PFSK-1 (cell line): ENCODE results near the gene ANXA2.

Experiments
- FOXP2 ChIP-seq: optimal IDR thresholded peaks from 2 replicates; pipeline ENCODE3; 2011; ENCODE audit warnings: borderline replicate concordance, control low read depth, inconsistent platforms; ENCODE audit not compliant: insufficient read depth; ENCODE audit errors: extremely low read length, extremely low read depth
- POLR2AphosphoS5 ChIP-seq: IDR thresholded peaks from 2 replicates; pipeline ENCODE4 v1.6.1; 2012; ENCODE audit warnings: low read depth, mild to moderate bottlenecking, control low read depth, low read length, moderate library complexity
- SIN3A ChIP-seq: IDR thresholded peaks from 2 replicates; pipeline ENCODE4 v1.6.1; 2012; ENCODE audit warnings: mild to moderate bottlenecking, low read length, moderate library complexity, borderline replicate concordance; ENCODE audit not compliant: insufficient read depth
- TAF1 ChIP-seq: IDR thresholded peaks from 2 replicates; pipeline ENCODE4 v1.6.1; 2012; ENCODE audit warnings: low read length, control low read depth, borderline replicate concordance; ENCODE audit not compliant: insufficient read depth
- TF ChIP-seq, protein P1 (sequence below), 2 experiments: IDR thresholded peaks; 2 replicates each; pipeline versions ENCODE4 v1.6.1 to v1.8.0; 2011 to 2012; ENCODE audit warnings: low read depth in 2 of 2, low read length in 2 of 2, control low read depth in 1 of 2, inconsistent platforms in 1 of 2, mild to moderate bottlenecking in 1 of 2, moderate library complexity in 1 of 2; ENCODE audit not compliant: insufficient read depth in 1 of 2

Gene ANXA2

DNA sequence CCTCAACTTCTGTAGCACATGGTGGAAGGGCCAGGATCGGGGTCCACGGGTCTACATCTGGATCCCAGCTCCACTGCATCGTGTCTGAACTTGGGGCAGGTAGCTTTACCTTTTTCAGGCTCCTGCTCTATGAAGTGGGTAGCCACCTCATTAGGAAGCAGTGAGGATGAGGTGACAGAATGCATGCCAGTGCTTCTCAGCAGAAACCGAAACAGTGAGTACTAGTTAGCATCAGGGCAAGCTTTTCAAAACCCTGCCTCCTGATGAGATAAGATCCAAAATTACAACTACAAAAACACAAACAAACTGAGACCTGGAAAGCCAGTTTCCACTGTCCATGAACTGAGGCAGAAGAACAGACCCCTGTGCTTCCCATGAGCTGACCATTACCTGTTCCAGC, 77.4 kb downstream of the ANXA2 start:
- TF ChIP-seq TAF1 (no peak), FOXP2 (no peak), SIN3A (no peak)
- TF ChIP-seq, protein P1, sequence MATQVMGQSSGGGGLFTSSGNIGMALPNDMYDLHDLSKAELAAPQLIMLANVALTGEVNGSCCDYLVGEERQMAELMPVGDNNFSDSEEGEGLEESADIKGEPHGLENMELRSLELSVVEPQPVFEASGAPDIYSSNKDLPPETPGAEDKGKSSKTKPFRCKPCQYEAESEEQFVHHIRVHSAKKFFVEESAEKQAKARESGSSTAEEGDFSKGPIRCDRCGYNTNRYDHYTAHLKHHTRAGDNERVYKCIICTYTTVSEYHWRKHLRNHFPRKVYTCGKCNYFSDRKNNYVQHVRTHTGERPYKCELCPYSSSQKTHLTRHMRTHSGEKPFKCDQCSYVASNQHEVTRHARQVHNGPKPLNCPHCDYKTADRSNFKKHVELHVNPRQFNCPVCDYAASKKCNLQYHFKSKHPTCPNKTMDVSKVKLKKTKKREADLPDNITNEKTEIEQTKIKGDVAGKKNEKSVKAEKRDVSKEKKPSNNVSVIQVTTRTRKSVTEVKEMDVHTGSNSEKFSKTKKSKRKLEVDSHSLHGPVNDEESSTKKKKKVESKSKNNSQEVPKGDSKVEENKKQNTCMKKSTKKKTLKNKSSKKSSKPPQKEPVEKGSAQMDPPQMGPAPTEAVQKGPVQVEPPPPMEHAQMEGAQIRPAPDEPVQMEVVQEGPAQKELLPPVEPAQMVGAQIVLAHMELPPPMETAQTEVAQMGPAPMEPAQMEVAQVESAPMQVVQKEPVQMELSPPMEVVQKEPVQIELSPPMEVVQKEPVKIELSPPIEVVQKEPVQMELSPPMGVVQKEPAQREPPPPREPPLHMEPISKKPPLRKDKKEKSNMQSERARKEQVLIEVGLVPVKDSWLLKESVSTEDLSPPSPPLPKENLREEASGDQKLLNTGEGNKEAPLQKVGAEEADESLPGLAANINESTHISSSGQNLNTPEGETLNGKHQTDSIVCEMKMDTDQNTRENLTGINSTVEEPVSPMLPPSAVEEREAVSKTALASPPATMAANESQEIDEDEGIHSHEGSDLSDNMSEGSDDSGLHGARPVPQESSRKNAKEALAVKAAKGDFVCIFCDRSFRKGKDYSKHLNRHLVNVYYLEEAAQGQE (IDR thresholded peaks at IDR 0.05; ENCODE audit: insufficient read depth in 1 of 2, low read depth in 2 of 2, low read length in 2 of 2) = no peak

DNA sequence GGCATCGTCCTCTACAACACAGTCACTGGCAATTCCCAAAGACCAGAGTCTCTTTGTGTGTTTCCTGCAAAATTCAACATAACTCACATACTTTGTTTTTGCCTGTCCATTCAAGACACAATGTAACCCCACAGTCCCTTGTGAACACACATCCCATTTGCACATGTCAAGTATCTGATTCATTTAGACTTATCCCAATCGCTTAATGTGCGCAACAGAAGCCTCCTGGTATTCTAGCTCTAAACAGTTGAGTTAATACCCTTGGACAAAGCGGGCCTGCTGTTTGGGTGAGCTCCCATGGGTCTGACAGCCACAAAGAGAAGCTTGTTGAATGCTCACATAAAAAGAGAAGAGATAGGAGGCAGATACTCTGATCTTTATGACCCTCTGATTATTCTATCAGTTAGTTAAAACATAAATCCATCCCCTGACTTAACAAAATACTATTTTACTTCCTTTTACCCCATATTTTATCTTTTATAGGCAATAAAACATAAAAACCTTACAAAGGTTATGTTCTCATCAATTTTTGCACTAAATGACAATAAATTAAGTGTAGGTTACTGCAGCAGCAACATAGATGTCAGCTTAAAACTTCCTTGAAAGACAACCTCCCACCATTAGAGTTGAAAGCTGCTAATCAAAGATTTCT, 79.4 kb downstream of the ANXA2 start:
- TF ChIP-seq, protein P1 (IDR thresholded peaks at IDR 0.05; ENCODE audit: insufficient read depth in 1 of 2, low read depth in 2 of 2, low read length in 2 of 2) = no peak
- TF ChIP-seq TAF1 = no peak
- TF ChIP-seq SIN3A = no peak
- no peak for TF ChIP-seq FOXP2
- no peak for TF ChIP-seq POLR2AphosphoS5

DNA sequence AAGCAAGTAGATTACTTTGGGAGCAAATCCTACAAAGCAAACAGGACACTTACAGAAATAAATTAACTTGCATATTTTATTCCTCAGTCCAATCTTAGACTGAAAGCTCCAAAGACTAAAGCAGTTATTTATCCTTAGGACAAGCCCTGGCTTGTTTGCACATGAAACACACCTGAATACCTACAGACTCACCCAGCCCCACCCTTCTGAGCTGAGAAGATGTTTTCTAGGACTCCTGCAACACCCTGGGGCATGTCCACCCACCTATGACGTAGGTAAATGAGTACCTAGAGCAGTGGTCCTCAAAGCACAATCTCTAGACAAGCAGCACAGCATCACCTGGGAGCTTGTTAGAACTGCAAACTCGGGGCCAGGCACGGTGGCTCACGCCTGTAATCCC, 80.8 kb downstream of the ANXA2 start:
- TF ChIP-seq, protein P1 (IDR thresholded peaks at IDR 0.05; ENCODE audit: insufficient read depth in 1 of 2, low read depth in 2 of 2, low read length in 2 of 2) = no peak
- TF ChIP-seq SIN3A (no peak), FOXP2 (no peak), TAF1 (no peak)

DNA sequence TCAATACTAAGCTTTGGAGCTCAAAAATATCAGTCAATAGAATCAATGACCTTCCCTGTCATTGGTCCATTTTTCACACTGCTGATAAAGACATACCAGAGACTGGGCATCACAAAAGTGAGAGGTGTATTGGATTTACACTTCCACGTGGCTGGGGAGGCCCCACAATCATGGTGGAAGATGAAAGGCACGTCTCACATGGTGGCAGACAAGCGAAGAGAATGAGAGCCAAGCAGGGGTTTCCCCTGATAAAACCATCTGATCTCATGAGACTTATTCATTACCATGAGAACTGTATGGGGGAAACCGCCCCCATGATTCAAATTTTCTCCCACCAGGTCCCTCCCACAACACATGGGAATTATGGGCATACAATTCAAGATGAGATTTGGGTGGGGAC, 81.9 kb downstream of the ANXA2 start:
- no peak for TF ChIP-seq TAF1
- no peak for TF ChIP-seq POLR2AphosphoS5
- TF ChIP-seq, protein P1 (IDR thresholded peaks at IDR 0.05; ENCODE audit: insufficient read depth in 1 of 2, low read depth in 2 of 2, low read length in 2 of 2) = no peak
- TF ChIP-seq FOXP2 = no peak
- TF ChIP-seq SIN3A = no peak

DNA sequence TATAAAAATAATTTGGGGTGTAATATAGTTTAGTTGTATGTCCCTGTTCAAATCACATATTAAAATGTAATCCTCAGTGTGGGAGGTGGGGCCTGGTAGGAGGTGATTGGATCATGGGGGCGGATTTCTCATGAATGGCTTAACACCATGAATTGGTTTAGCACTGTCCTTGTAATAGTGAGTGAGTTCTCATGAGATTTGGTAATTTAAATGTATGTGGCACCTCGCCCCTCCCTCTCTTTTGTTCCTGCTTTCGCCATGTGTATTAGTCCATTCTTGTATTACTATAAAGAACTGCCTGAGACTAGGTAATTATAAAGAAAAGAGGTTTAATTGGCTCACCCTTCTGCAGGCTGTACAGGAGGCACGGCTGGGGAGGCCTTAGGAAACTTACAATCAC, 83.9 kb downstream of the ANXA2 start:
- no peak for TF ChIP-seq POLR2AphosphoS5
